ENCODE data around the gene NPHP1.

DNA sequence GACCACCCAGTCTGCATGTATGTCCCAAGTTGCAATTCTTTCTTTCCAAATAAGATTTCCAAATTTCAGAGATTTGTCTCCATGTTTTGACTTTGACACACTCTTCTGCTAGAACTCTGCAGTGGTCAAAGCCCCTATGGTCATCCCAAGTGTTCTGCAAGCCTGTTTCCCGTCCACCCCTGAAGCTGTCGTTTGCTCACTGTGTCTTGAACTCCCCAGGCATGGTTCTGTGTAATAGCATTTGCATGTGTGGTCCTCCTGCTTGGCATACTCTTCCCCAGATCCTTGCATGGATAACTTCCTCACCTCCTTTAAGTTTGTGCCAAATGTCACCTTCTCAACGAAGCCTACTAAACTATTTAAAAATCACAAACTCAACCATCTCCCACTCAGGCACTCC is 11.4 kb upstream of the NPHP1 start:
- TF ChIP-seq POLR2A (IDR thresholded peaks at IDR 0.05) (no peak), POLR2AphosphoS5 (IDR thresholded peaks at IDR 0.05) (no peak)
- TF ChIP-seq, protein P1, sequence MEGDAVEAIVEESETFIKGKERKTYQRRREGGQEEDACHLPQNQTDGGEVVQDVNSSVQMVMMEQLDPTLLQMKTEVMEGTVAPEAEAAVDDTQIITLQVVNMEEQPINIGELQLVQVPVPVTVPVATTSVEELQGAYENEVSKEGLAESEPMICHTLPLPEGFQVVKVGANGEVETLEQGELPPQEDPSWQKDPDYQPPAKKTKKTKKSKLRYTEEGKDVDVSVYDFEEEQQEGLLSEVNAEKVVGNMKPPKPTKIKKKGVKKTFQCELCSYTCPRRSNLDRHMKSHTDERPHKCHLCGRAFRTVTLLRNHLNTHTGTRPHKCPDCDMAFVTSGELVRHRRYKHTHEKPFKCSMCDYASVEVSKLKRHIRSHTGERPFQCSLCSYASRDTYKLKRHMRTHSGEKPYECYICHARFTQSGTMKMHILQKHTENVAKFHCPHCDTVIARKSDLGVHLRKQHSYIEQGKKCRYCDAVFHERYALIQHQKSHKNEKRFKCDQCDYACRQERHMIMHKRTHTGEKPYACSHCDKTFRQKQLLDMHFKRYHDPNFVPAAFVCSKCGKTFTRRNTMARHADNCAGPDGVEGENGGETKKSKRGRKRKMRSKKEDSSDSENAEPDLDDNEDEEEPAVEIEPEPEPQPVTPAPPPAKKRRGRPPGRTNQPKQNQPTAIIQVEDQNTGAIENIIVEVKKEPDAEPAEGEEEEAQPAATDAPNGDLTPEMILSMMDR (IDR thresholded peaks at IDR 0.05): no peak

All from prostate gland (tissue), 2 donors.